HFFc6 (cell line): ENCODE data around the gene LTB4R. TPM values are rescaled to one million over a fixed set of nuclear protein-coding genes. Genes with fewer than 3 reads are reported as not detected.

ENCODE experiments used
- DNase-seq: peaks from one replicate; pipeline ENCODE4 v3.0.0-alpha.2; 2018
- H3K27ac Mint-ChIP-seq: 2 replicates; pipeline ENCODE4 v1.8.0; 2020; ENCODE audit warnings: mild to moderate bottlenecking, mixed read lengths
- H3K27me3 Mint-ChIP-seq: 2 replicates; pipeline ENCODE4 v1.8.0; 2021; ENCODE audit warnings: mild to moderate bottlenecking, moderate library complexity, mixed read lengths; ENCODE audit not compliant: insufficient read depth
- H3K36me3 Mint-ChIP-seq: 2 replicates; pipeline ENCODE4 v1.8.0; 2021; ENCODE audit warnings: low read depth, mixed read lengths
- H3K4me1 Mint-ChIP-seq: 2 replicates; pipeline ENCODE4 v1.8.0; 2020; ENCODE audit warnings: low read depth, mixed read lengths
- H3K4me3 Mint-ChIP-seq: 2 replicates; pipeline ENCODE4 v1.8.0; 2020; ENCODE audit warnings: mild to moderate bottlenecking, moderate library complexity, mixed read lengths
- H3K9me3 Mint-ChIP-seq: 2 replicates; pipeline ENCODE4 v1.8.0; 2020; ENCODE audit warnings: mild to moderate bottlenecking, mixed read lengths
- CTCF ChIP-seq: fragments of 200-600 bp; sonication (generic); IDR thresholded peaks from 2 replicates; pipeline ENCODE4 v1.5.0; 2021; ENCODE audit warnings: antibody characterized with exemption, mild to moderate bottlenecking
- long read RNA-seq: library from polyadenylated mRNA; unstranded; transcript quantifications from one replicate; pipeline ENCODE4 v2.0.0, GENCODE V29; 2019
- total RNA-seq, 6 experiments: library from RNA; stranded (reverse); fragmentation: NEBNext Ultra II Directional; extraction: Animal tissue kit (Norgen Biotek cat#: 25700); gene quantifications; 2 replicates in 1 of 6; 3 replicates in 5 of 6; pipeline ENCODE4 v1.2.3, GENCODE V29; 2021

Gene LTB4R
- total RNA-seq: 1 to 10 TPM; 1.5 to 2.9 (median 1.9) TPM
- long read RNA-seq, partial matches to known transcripts: 0 of 1 reads
- long read RNA-seq, other reads (novel, unspliced or antisense): 1 of 1 reads

- Mint-ChIP-seq H3K4me3 (no peak within 1 kb of the TSS), H3K4me1 (peaks cover 23% of the 10 kb centered on the region), H3K27ac (0 out of 2 replicates have a peak within 1 kb of the TSS, but pooled peaks have one; percentile 43), H3K36me3 (peaks cover 8% of the 10 kb centered on the region), H3K27me3 (peaks cover 10% of the 10 kb centered on the region), H3K9me3 (no peaks in the 10 kb centered on the region)
- DNase-seq: peak; percentile 68
- TF ChIP-seq CTCF: peak; percentile 72
These were observed at the start of gene LTB4R for GRCh38 chr14:24310646-24311604. TSS of gene LTB4R (plus strand) at chr14:24311502. CDS start at chr14:24315652, 4,150 bp downstream.

GRCh38 chr14:24261969-24262327 is 49.4 kb upstream of the LTB4R start:
- H3K27me3 Mint-ChIP-seq: no peaks in the 10 kb centered on the region
- H3K4me3 Mint-ChIP-seq: no peak overlapping the region
- DNase-seq: no peak
- H3K27ac Mint-ChIP-seq: no peak overlapping the region
- no peak for TF ChIP-seq CTCF
- peaks cover 18% of the 10 kb centered on the region; the same call in 1 of the 2 replicates for H3K4me1 Mint-ChIP-seq
- H3K36me3 Mint-ChIP-seq: no peaks in the 10 kb centered on the region
- no peaks in the 10 kb centered on the region for H3K9me3 Mint-ChIP-seq

GRCh38 chr14:24262821-24263733 is 48.2 kb upstream of the LTB4R start, which contains the start of gene TGM1:
TSS of gene TGM1 (minus strand) at chr14:24263177. CDS start at chr14:24262352, 825 bp downstream.
- no peak for TF ChIP-seq CTCF
- no peak for DNase-seq
- H3K36me3 Mint-ChIP-seq: no peaks in the 10 kb centered on the region
- no peak within 1 kb of the TSS for H3K27ac Mint-ChIP-seq
- H3K27me3 Mint-ChIP-seq: peaks cover 2% of the 10 kb centered on the region; the same call in 1 of the 2 replicates
- H3K4me3 Mint-ChIP-seq: no peak within 1 kb of the TSS
- H3K9me3 Mint-ChIP-seq: no peaks in the 10 kb centered on the region
- peaks cover 18% of the 10 kb centered on the region; the same call in 1 of the 2 replicates for H3K4me1 Mint-ChIP-seq

- H3K27me3 Mint-ChIP-seq: peaks cover 2% of the 10 kb centered on the region; the same call in 1 of the 2 replicates
- no peak overlapping the region for H3K27ac Mint-ChIP-seq
- H3K9me3 Mint-ChIP-seq: no peaks in the 10 kb centered on the region
These were observed 47.5 kb upstream of the LTB4R start for GRCh38 chr14:24263848-24264247.

More at GRCh38 chr14:24263848-24264247, 47.5 kb upstream of the LTB4R start:
- no peak for DNase-seq
- no peak for TF ChIP-seq CTCF
- no peaks in the 10 kb centered on the region for H3K36me3 Mint-ChIP-seq
- H3K4me3 Mint-ChIP-seq: no peak overlapping the region
- peaks cover 13% of the 10 kb centered on the region; the same call in 1 of the 2 replicates for H3K4me1 Mint-ChIP-seq
